Calu3 (cell line): Measurements from ENCODE around the gene GEMIN7. TPM values are rescaled to one million over a fixed set of nuclear protein-coding genes. Genes with fewer than 3 reads are reported as not detected.
A peak's percentile ranks its signal among the peaks of the same experiment; 100 is the strongest.

Experiments used
- BruUV-seq: library from RNA; stranded (reverse); fragments of 400-500 nt; replicated peaks from 2 replicates; lab custom pipeline; 2021; lab: Mats Ljungman, UMichigan
- CTCF ChIA-PET: fragments of 300-600 bp; sonication (Branson Sonifier 250); formaldehyde crosslinking; loops from one replicate; lab custom pipeline; 2022; ENCODE audit warnings: antibody characterized with exemption; lab: Charles Lee
- DNase-seq: peaks from one replicate; pipeline ENCODE4 v3.0.0; 2022
- H3K27ac Mint-ChIP-seq: one replicate; pipeline ENCODE4 v1.8.0; 2022; ENCODE audit warnings: mixed read lengths; ENCODE audit not compliant: unreplicated experiment
- H3K27me3 Mint-ChIP-seq: one replicate; pipeline ENCODE4 v1.8.0; 2022; ENCODE audit warnings: mixed read lengths; ENCODE audit not compliant: unreplicated experiment
- H3K36me3 Mint-ChIP-seq: one replicate; pipeline ENCODE4 v1.8.0; 2022; ENCODE audit warnings: mild to moderate bottlenecking, moderate library complexity, mixed read lengths; ENCODE audit not compliant: insufficient read depth, unreplicated experiment
- H3K4me1 Mint-ChIP-seq: one replicate; pipeline ENCODE4 v1.8.0; 2022; ENCODE audit warnings: mild to moderate bottlenecking, low read depth, mixed read lengths; ENCODE audit not compliant: unreplicated experiment
- H3K4me3 Mint-ChIP-seq: one replicate; pipeline ENCODE4 v1.8.0; 2022; ENCODE audit warnings: mild to moderate bottlenecking, low read depth, moderate library complexity, mixed read lengths; ENCODE audit not compliant: unreplicated experiment
- H3K9me3 Mint-ChIP-seq: one replicate; pipeline ENCODE4 v1.8.0; 2022; ENCODE audit warnings: low read depth, mixed read lengths; ENCODE audit not compliant: unreplicated experiment
- CTCF ChIP-seq: fragments of 200-600 bp; IDR thresholded peaks from one replicate; pipeline ENCODE4 v1.8.0; 2022; ENCODE audit warnings: antibody characterized with exemption; ENCODE audit not compliant: unreplicated experiment
- intact Hi-C: fragments of 100-400 bp; cut with micrococcal nuclease; formaldehyde crosslinking; loops from one replicate; pipeline ENCODE4 v1.10.0; 2022; ENCODE audit not compliant: unreplicated experiment
- total RNA-seq: library from RNA; stranded (reverse); gene quantifications from 2 replicates; pipeline ENCODE4 v1.2.3, GENCODE V29; 2022

GEMIN7 gene
- total RNA-seq, 1 experiment from 2014 or later = 36.0 TPM

- no peak for TF ChIP-seq CTCF
- BruUV-seq = no TSS peak
- no peak for DNase-seq
- Mint-ChIP-seq H3K36me3 (peaks cover 67% of the 10 kb centered on the region), H3K27ac (no peak overlapping the region), H3K9me3 (no peaks in the 10 kb centered on the region), H3K4me1 (peaks cover 66% of the 10 kb centered on the region), H3K27me3 (no peaks in the 10 kb centered on the region), H3K4me3 (peak overlapping the region; percentile 54)
- CTCF ChIA-PET = interaction anchor here (0.6 kb wide), 1 partner anchor 344 kb away, joined by 4 read pairs; no protein-coding TSS in a partner anchor
- intact Hi-C loops = no loop called here
These were observed 16.7 kb downstream of the GEMIN7 start for GRCh38 chr19:45095496-45096413.

GRCh38 chr19:45096700-45097099 lies 17.6 kb downstream of the GEMIN7 start:
- peak overlapping the region; percentile 96 for H3K27ac Mint-ChIP-seq
- peak overlapping the region; percentile 54 for H3K4me3 Mint-ChIP-seq
- no peak for DNase-seq
- BruUV-seq = no TSS peak
- H3K9me3 Mint-ChIP-seq = no peaks in the 10 kb centered on the region
- TF ChIP-seq CTCF = no peak
- intact Hi-C loops = no loop called here
- H3K36me3 Mint-ChIP-seq = peaks cover 65% of the 10 kb centered on the region
- CTCF ChIA-PET = no interaction called here
- H3K27me3 Mint-ChIP-seq = no peaks in the 10 kb centered on the region
- peaks cover 76% of the 10 kb centered on the region for H3K4me1 Mint-ChIP-seq

- intact Hi-C loops = no loop called here
- no peak for TF ChIP-seq CTCF
- Mint-ChIP-seq H3K27ac (peak overlapping the region; percentile 96), H3K27me3 (no peaks in the 10 kb centered on the region), H3K9me3 (no peaks in the 10 kb centered on the region), H3K4me3 (peak overlapping the region; percentile 54), H3K36me3 (peaks cover 58% of the 10 kb centered on the region), H3K4me1 (peaks cover 81% of the 10 kb centered on the region)
- BruUV-seq = no TSS peak
- CTCF ChIA-PET = interaction anchor here (1.2 to 1.3 kb wide), 2 partner anchors 38 to 81 kb away, joined by 3 read pairs; partner anchors contain the start of gene TRAPPC6A
- no peak for DNase-seq
These were observed 18.4 kb downstream of the GEMIN7 start for GRCh38 chr19:45097450-45097775.

GRCh38 chr19:45097776-45098520 lies 18.9 kb downstream of the GEMIN7 start:
- Mint-ChIP-seq H3K36me3 (peaks cover 52% of the 10 kb centered on the region), H3K4me1 (peaks cover 81% of the 10 kb centered on the region), H3K4me3 (peak overlapping the region; percentile 54), H3K27me3 (no peaks in the 10 kb centered on the region), H3K27ac (peak overlapping the region; percentile 96), H3K9me3 (no peaks in the 10 kb centered on the region)
- no peak for TF ChIP-seq CTCF
- BruUV-seq = no TSS peak
- CTCF ChIA-PET = interaction anchor here (0.5 to 1.9 kb wide), 7 partner anchors 9 to 210 kb away, joined by 3 to 11 read pairs (median 3); partner anchors contain the start of gene TRAPPC6A
- peak; percentile 77 for DNase-seq
- intact Hi-C loops = no loop called here
